ENCODE measurements around the gene HSD17B10. TPM values are rescaled to one million over a fixed set of nuclear protein-coding genes. Genes with fewer than 3 reads are reported as not detected.

Gene HSD17B10
- polyA plus RNA-seq, 2 donors: 55.6 to 151 TPM

GRCh38 chrX:53440101-53440500, 5.9 kb upstream of the HSD17B10 start:
- peak overlapping the region; percentile 37 to 42 for H3K4me3 ChIP-seq (ENCODE audit: low read depth in 1 of 2, low read length in 2 of 2)
- no peaks in the 10 kb centered on the region for H3K9me3 ChIP-seq (ENCODE audit: control insufficient read depth in 2 of 2, insufficient read depth in 1 of 2, low read depth in 1 of 2, low read length in 1 of 2)
- H3K27ac ChIP-seq (ENCODE audit: low read depth in 2 of 2, low read length in 1 of 2): peak overlapping the region; percentile 96 to 97
- H3K36me3 ChIP-seq (ENCODE audit: control insufficient read depth in 2 of 2, insufficient read depth in 2 of 2, low read length in 1 of 2): no peaks in the 10 kb centered on the region
- WGBS, 2 donors: 40 to 54% methylated on average over 5 of the region's 5 CpGs
- H3K27me3 ChIP-seq (ENCODE audit: control insufficient read depth in 1 of 2, insufficient read depth in 2 of 2, low read length in 2 of 2): no peaks in the 10 kb centered on the region
- H3K4me1 ChIP-seq (ENCODE audit: control insufficient read depth in 2 of 2, insufficient read depth in 2 of 2, low read length in 1 of 2): no peaks in the 10 kb centered on the region

DNA sequence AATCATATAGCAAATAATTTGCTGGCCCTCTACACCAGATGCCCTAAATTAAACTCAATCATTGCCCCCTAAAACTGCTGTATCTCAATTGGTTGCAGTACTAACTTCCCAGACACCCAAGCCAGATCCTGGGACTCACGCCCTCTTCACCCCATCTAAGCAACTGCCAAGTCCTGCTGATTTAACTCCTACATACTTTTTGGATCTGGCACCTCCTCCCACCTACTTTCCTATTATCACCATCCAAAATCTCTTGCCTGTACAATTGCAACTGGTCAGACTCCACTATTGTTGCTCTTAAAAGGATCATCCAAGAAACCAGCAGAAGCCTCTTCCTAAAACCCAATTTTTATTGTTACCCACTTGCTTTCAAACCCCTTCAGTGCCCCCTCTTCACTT, 4.7 kb upstream of the HSD17B10 start:
- Histone ChIP-seq H3K4me3 (ENCODE audit: low read depth in 1 of 2, low read length in 2 of 2) (no peak overlapping the region), H3K9me3 (ENCODE audit: control insufficient read depth in 2 of 2, insufficient read depth in 1 of 2, low read depth in 1 of 2, low read length in 1 of 2) (no peaks in the 10 kb centered on the region), H3K4me1 (ENCODE audit: control insufficient read depth in 2 of 2, insufficient read depth in 2 of 2, low read length in 1 of 2) (no peaks in the 10 kb centered on the region), H3K36me3 (ENCODE audit: control insufficient read depth in 2 of 2, insufficient read depth in 2 of 2, low read length in 1 of 2) (no peaks in the 10 kb centered on the region), H3K27ac (ENCODE audit: low read depth in 2 of 2, low read length in 1 of 2) (no peak overlapping the region), H3K27me3 (ENCODE audit: control insufficient read depth in 1 of 2, insufficient read depth in 2 of 2, low read length in 2 of 2) (no peaks in the 10 kb centered on the region)
- WGBS, 2 donors: 38 to 58% methylated on average over 1 of the region's 1 CpG

DNA sequence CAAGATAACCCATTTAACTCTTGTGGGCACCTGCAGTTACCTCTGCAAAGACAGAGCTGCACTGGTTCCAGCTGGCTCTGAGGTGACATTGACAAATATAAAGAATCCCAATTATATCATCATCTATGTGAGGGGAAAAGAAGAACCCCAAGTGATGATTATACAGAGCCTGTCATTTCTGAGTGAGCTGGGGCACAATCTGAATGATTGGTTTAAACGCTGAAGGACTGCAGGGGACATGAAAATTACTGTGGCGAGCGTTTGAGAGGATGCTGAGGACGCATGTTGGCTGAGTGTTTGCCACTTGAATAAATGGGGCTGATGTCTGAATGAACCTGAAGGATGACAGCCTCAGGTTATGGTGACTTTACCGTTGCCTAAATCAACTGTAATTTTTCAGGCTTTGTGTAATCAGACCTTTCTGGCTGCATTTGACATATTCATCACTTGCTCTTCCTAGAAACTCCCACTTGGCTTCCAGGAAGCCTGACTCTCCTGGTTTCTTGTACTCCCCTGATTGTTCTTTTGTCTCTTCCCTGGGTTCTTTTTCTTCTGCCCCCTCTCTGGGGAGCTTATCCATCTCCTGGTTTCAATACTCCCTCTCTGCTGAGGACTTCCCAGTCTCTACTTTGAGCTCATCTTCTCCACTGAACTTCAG, 4.1 kb upstream of the HSD17B10 start:
- no peak overlapping the region for H3K4me3 ChIP-seq (ENCODE audit: low read depth in 1 of 2, low read length in 2 of 2)
- H3K9me3 ChIP-seq (ENCODE audit: control insufficient read depth in 2 of 2, insufficient read depth in 1 of 2, low read depth in 1 of 2, low read length in 1 of 2): no peaks in the 10 kb centered on the region
- H3K4me1 ChIP-seq (ENCODE audit: control insufficient read depth in 2 of 2, insufficient read depth in 2 of 2, low read length in 1 of 2): no peaks in the 10 kb centered on the region
- 45 to 52% methylated on average over 5 of the region's 5 CpGs for WGBS, 2 donors
- no peaks in the 10 kb centered on the region for H3K36me3 ChIP-seq (ENCODE audit: control insufficient read depth in 2 of 2, insufficient read depth in 2 of 2, low read length in 1 of 2)
- no peaks in the 10 kb centered on the region for H3K27me3 ChIP-seq (ENCODE audit: control insufficient read depth in 1 of 2, insufficient read depth in 2 of 2, low read length in 2 of 2)
- no peak overlapping the region for H3K27ac ChIP-seq (ENCODE audit: low read depth in 2 of 2, low read length in 1 of 2)

DNA sequence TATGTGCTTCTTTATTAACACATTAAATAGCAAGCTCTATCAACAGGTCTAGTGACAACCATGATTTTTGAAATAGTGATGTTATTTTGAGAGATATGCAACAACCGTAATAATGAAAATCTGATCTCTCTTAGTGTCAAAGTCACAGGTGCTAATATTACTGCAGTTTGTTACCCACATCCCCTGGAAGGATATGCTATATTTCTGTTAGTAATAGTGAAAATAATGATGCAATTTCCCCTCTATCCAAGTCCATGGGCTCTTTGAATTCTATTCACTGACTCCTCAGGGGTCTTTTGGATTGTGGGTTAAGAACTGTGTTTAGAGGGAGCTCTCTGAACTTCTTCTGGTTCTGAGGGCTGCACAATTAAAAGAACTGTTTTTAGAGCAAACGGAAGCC, 3.0 kb upstream of the HSD17B10 start:
- H3K4me3 ChIP-seq (ENCODE audit: low read depth in 1 of 2, low read length in 2 of 2): no peak overlapping the region
- H3K27me3 ChIP-seq (ENCODE audit: control insufficient read depth in 1 of 2, insufficient read depth in 2 of 2, low read length in 2 of 2): no peaks in the 10 kb centered on the region
- H3K27ac ChIP-seq (ENCODE audit: low read depth in 2 of 2, low read length in 1 of 2): no peak overlapping the region
- no peaks in the 10 kb centered on the region for H3K36me3 ChIP-seq (ENCODE audit: control insufficient read depth in 2 of 2, insufficient read depth in 2 of 2, low read length in 1 of 2)
- H3K4me1 ChIP-seq (ENCODE audit: control insufficient read depth in 2 of 2, insufficient read depth in 2 of 2, low read length in 1 of 2): no peaks in the 10 kb centered on the region
- H3K9me3 ChIP-seq (ENCODE audit: control insufficient read depth in 2 of 2, insufficient read depth in 1 of 2, low read depth in 1 of 2, low read length in 1 of 2): no peaks in the 10 kb centered on the region
- WGBS, 2 donors: 75 to 87% methylated on average over 2 of the region's 2 CpGs

- no peak overlapping the region for H3K4me3 ChIP-seq (ENCODE audit: low read depth in 1 of 2, low read length in 2 of 2)
- no peaks in the 10 kb centered on the region for H3K9me3 ChIP-seq (ENCODE audit: control insufficient read depth in 2 of 2, insufficient read depth in 1 of 2, low read depth in 1 of 2, low read length in 1 of 2)
- no peak overlapping the region for H3K27ac ChIP-seq (ENCODE audit: low read depth in 2 of 2, low read length in 1 of 2)
- no peaks in the 10 kb centered on the region for H3K27me3 ChIP-seq (ENCODE audit: control insufficient read depth in 1 of 2, insufficient read depth in 2 of 2, low read length in 2 of 2)
- peaks cover 3 to 9% of the 10 kb centered on the region in 2 donors for H3K36me3 ChIP-seq (ENCODE audit: control insufficient read depth in 2 of 2, insufficient read depth in 2 of 2, low read length in 1 of 2)
- H3K4me1 ChIP-seq (ENCODE audit: control insufficient read depth in 2 of 2, insufficient read depth in 2 of 2, low read length in 1 of 2): no peaks in the 10 kb centered on the region
- 0 to 5% methylated on average over 4 of the region's 4 CpGs for WGBS, 2 donors
Measured at GRCh38 chrX:53435997-53436396, 1.8 kb upstream of the HSD17B10 start.

- WGBS, 2 donors: 90 to 94% methylated on average over 9 of the region's 9 CpGs
- H3K4me3 ChIP-seq (ENCODE audit: low read depth in 1 of 2, low read length in 2 of 2): no peak overlapping the region
- H3K36me3 ChIP-seq (ENCODE audit: control insufficient read depth in 2 of 2, insufficient read depth in 2 of 2, low read length in 1 of 2): peaks cover 3 to 9% of the 10 kb centered on the region in 2 donors
- H3K27me3 ChIP-seq (ENCODE audit: control insufficient read depth in 1 of 2, insufficient read depth in 2 of 2, low read length in 2 of 2): no peaks in the 10 kb centered on the region
- no peaks in the 10 kb centered on the region for H3K4me1 ChIP-seq (ENCODE audit: control insufficient read depth in 2 of 2, insufficient read depth in 2 of 2, low read length in 1 of 2)
- no peaks in the 10 kb centered on the region for H3K9me3 ChIP-seq (ENCODE audit: control insufficient read depth in 2 of 2, insufficient read depth in 1 of 2, low read depth in 1 of 2, low read length in 1 of 2)
- no peak overlapping the region for H3K27ac ChIP-seq (ENCODE audit: low read depth in 2 of 2, low read length in 1 of 2)
Measured at GRCh38 chrX:53430231-53430630, 3.9 kb downstream of the HSD17B10 start.

- Histone ChIP-seq H3K4me1 (ENCODE audit: control insufficient read depth in 2 of 2, insufficient read depth in 2 of 2, low read length in 1 of 2) (no peaks in the 10 kb centered on the region), H3K9me3 (ENCODE audit: control insufficient read depth in 2 of 2, insufficient read depth in 1 of 2, low read depth in 1 of 2, low read length in 1 of 2) (no peaks in the 10 kb centered on the region), H3K4me3 (ENCODE audit: low read depth in 1 of 2, low read length in 2 of 2) (no peak overlapping the region), H3K36me3 (ENCODE audit: control insufficient read depth in 2 of 2, insufficient read depth in 2 of 2, low read length in 1 of 2) (peaks cover 3 to 9% of the 10 kb centered on the region in 2 donors), H3K27me3 (ENCODE audit: control insufficient read depth in 1 of 2, insufficient read depth in 2 of 2, low read length in 2 of 2) (no peaks in the 10 kb centered on the region), H3K27ac (ENCODE audit: low read depth in 2 of 2, low read length in 1 of 2) (no peak overlapping the region)
- WGBS, 2 donors: 95 to 98% methylated on average over 8 of the region's 8 CpGs
Measured at GRCh38 chrX:53429755-53430154, 4.4 kb downstream of the HSD17B10 start.

DNA sequence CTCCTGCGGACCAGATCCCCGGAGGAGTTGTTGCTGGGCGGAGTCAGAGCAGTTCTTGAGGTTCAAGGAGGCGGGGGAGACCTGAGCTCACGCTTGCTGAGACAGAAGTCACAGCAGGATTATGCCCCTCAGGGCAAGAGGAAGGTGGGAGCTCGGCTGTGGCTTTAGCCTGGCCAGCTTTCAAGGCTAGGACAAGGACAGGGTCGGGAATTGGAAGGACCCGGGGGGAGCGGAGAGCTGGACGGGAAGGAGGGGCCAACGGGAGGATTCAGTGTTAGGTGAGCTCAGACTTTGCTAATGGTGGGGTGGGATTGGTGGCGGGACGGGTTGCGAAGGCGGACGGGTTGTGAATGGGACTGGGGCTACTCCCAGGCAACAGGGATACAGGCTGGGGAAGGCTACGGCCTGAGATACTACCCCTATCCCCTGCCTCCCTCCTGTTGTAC, 11.3 kb downstream of the HSD17B10 start, which contains the start of gene RIBC1:
Gene RIBC1, plus strand, starts transcription at position 13 of the 446 bp plus-strand sequence. CDS start 3,404 bp downstream, outside the sequence.
- H3K27me3 ChIP-seq (ENCODE audit: control insufficient read depth in 1 of 2, insufficient read depth in 2 of 2, low read length in 2 of 2): no peaks in the 10 kb centered on the region
- 0 to 9% methylated on average over 17 of the region's 17 CpGs for WGBS, 2 donors
- peak within 1 kb of the TSS; percentile 92 to 96 for H3K27ac ChIP-seq (ENCODE audit: low read depth in 2 of 2, low read length in 1 of 2)
- peak within 1 kb of the TSS; percentile 74 to 87 for H3K4me3 ChIP-seq (ENCODE audit: low read depth in 1 of 2, low read length in 2 of 2)
- H3K4me1 ChIP-seq (ENCODE audit: control insufficient read depth in 2 of 2, insufficient read depth in 2 of 2, low read length in 1 of 2): peaks cover 0 to 3% of the 10 kb centered on the region in 2 donors
- no peaks in the 10 kb centered on the region for H3K9me3 ChIP-seq (ENCODE audit: control insufficient read depth in 2 of 2, insufficient read depth in 1 of 2, low read depth in 1 of 2, low read length in 1 of 2)
- no peaks in the 10 kb centered on the region for H3K36me3 ChIP-seq (ENCODE audit: control insufficient read depth in 2 of 2, insufficient read depth in 2 of 2, low read length in 1 of 2)

GRCh38 chrX:53422086-53422860, 11.9 kb downstream of the HSD17B10 start, which contains the start of gene SMC1A:
Gene SMC1A (minus strand): TSS chrX:53422654. CDS start chrX:53422600, 54 bp downstream.
- Histone ChIP-seq H3K36me3 (ENCODE audit: control insufficient read depth in 2 of 2, insufficient read depth in 2 of 2, low read length in 1 of 2) (no peaks in the 10 kb centered on the region), H3K4me3 (ENCODE audit: low read depth in 1 of 2, low read length in 2 of 2) (peak within 1 kb of the TSS; percentile 74 to 87), H3K4me1 (ENCODE audit: control insufficient read depth in 2 of 2, insufficient read depth in 2 of 2, low read length in 1 of 2) (peaks cover 0 to 3% of the 10 kb centered on the region in 2 donors), H3K27ac (ENCODE audit: low read depth in 2 of 2, low read length in 1 of 2) (peak within 1 kb of the TSS; percentile 92 to 96), H3K9me3 (ENCODE audit: control insufficient read depth in 2 of 2, insufficient read depth in 1 of 2, low read depth in 1 of 2, low read length in 1 of 2) (no peaks in the 10 kb centered on the region), H3K27me3 (ENCODE audit: control insufficient read depth in 1 of 2, insufficient read depth in 2 of 2, low read length in 2 of 2) (no peaks in the 10 kb centered on the region)
- WGBS, 2 donors: 0 to 4% methylated on average over 68 to 75 of the region's 75 CpGs
